H1 (cell line): ENCODE measurements around the gene RPL37A.

ENCODE experiments used
- BCL11A ChIP-seq, 2 experiments: IDR thresholded peaks; one replicate each; pipeline ENCODE4 v1.6.1; 2011; ENCODE audit warnings: low read depth in 2 of 2, low read length in 2 of 2, mild to moderate bottlenecking in 2 of 2
- CBX8 ChIP-seq: fragments of 300-800, 300-1000 bp; sonication (generic); IDR thresholded peaks from 2 replicates; pipeline ENCODE4 v1.7.1; 2016; ENCODE audit warnings: low read depth, low read length, borderline replicate concordance
- EZH2 ChIP-seq: fragments of 200-600 bp; sonication (generic); IDR thresholded peaks from 2 replicates; pipeline ENCODE4 v1.7.1; 2012; ENCODE audit warnings: low read depth, mild to moderate bottlenecking, moderate library complexity, low read length, inconsistent platforms; ENCODE audit not compliant: severe bottlenecking
- POLR2A ChIP-seq, 2 experiments: IDR thresholded peaks; 1 replicate in 1 of 2; 2 replicates in 1 of 2; pipeline ENCODE4 v1.6.1; 2011; ENCODE audit warnings: low read depth in 2 of 2, low read length in 2 of 2, mild to moderate bottlenecking in 2 of 2; ENCODE audit errors: control extremely low read depth in 1 of 2
- RFX5 ChIP-seq: IDR thresholded peaks from 2 replicates; pipeline ENCODE4 v1.6.1; 2011; ENCODE audit warnings: low read depth, low read length, improper control_type of control experiment, borderline replicate concordance
- RXRA ChIP-seq: IDR thresholded peaks from 2 replicates; pipeline ENCODE4 v1.6.1; 2011; ENCODE audit warnings: low read depth, mild to moderate bottlenecking, low read length, moderate library complexity; ENCODE audit not compliant: insufficient read depth
- TF ChIP-seq, protein P1 (sequence below), 3 experiments: IDR thresholded peaks; 1 replicate in 2 of 3; 2 replicates in 1 of 3; pipeline versions ENCODE4 v1.5.1 to v1.6.1; 2011; ENCODE audit warnings: low read length in 3 of 3, mild to moderate bottlenecking in 3 of 3, inconsistent platforms in 2 of 3, low read depth in 1 of 3, moderate library complexity in 1 of 3; ENCODE audit not compliant: insufficient read depth in 1 of 3; ENCODE audit errors: control extremely low read depth in 1 of 3

DNA sequence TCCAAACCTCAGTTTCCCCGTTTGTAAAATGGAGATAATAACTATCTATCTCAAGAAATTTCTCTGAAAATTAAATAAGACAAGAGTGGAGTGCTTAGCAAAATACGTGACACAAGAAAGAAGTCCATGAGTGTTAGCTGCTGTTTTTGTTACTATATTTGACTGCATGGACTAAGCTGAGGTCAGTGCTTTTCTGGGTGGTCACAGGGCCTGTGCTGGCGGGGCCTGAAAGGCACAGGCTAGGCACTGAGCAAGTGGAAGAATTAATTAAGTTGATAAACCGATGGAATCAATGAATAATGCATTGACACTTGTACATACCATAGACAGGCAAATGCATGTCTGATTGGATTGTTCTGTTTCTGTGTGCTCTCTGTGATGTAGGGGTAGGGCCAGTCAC, 27.3 kb downstream of the RPL37A start:
- TF ChIP-seq RFX5 (no peak), CBX8 (no peak), BCL11A (IDR thresholded peaks at IDR 0.05; ENCODE audit: low read depth in 2 of 2, low read length in 2 of 2) (no peak), RXRA (no peak), POLR2A (IDR thresholded peaks at IDR 0.05; ENCODE audit: control extremely low read depth in 1 of 2, low read depth in 2 of 2, low read length in 2 of 2) (no peak), EZH2 (no peak)
- TF ChIP-seq, protein P1, sequence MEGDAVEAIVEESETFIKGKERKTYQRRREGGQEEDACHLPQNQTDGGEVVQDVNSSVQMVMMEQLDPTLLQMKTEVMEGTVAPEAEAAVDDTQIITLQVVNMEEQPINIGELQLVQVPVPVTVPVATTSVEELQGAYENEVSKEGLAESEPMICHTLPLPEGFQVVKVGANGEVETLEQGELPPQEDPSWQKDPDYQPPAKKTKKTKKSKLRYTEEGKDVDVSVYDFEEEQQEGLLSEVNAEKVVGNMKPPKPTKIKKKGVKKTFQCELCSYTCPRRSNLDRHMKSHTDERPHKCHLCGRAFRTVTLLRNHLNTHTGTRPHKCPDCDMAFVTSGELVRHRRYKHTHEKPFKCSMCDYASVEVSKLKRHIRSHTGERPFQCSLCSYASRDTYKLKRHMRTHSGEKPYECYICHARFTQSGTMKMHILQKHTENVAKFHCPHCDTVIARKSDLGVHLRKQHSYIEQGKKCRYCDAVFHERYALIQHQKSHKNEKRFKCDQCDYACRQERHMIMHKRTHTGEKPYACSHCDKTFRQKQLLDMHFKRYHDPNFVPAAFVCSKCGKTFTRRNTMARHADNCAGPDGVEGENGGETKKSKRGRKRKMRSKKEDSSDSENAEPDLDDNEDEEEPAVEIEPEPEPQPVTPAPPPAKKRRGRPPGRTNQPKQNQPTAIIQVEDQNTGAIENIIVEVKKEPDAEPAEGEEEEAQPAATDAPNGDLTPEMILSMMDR (IDR thresholded peaks at IDR 0.05; ENCODE audit: control extremely low read depth in 1 of 3, insufficient read depth in 1 of 3, low read depth in 1 of 3, low read length in 3 of 3) = no peak
